WERI-Rb-1 (cell line): Measurements from ENCODE around the gene PTEN.

Experiments
- DNase-seq: peaks from one replicate; pipeline ENCODE4 v3.0.0-alpha.2; 2020
- H3K27ac ChIP-seq: fragments of 250-450 bp; sonication (Bioruptor Pico); 2 replicates; pipeline ENCODE4 v1.5.1; 2020; ENCODE audit warnings: mild to moderate bottlenecking, moderate library complexity
- H3K27me3 ChIP-seq: fragments of 250-450 bp; sonication (Bioruptor Pico); 2 replicates; pipeline ENCODE4 v1.5.1; 2021; ENCODE audit warnings: mild to moderate bottlenecking, low read depth, moderate library complexity; ENCODE audit not compliant: insufficient read depth, severe bottlenecking
- H3K36me3 ChIP-seq: fragments of 250-450 bp; sonication (Bioruptor Pico); 2 replicates; pipeline ENCODE4 v1.5.1; 2020; ENCODE audit warnings: mild to moderate bottlenecking, moderate library complexity
- H3K4me3 ChIP-seq: 2 replicates; pipeline ENCODE4 v1.5.1; 2011; ENCODE audit warnings: low read depth, mild to moderate bottlenecking, control low read depth, low read length
- H3K9me3 ChIP-seq: fragments of 250-450 bp; sonication (Bioruptor Pico); 2 replicates; pipeline ENCODE4 v1.5.1; 2021; ENCODE audit warnings: mild to moderate bottlenecking, moderate library complexity; ENCODE audit not compliant: severe bottlenecking
- TF ChIP-seq, protein P1 (sequence below): IDR thresholded peaks from 2 replicates; pipeline ENCODE4 v1.5.1; 2011; ENCODE audit warnings: low read depth, mild to moderate bottlenecking, control low read depth, inconsistent platforms, low read length

Gene PTEN

DNA sequence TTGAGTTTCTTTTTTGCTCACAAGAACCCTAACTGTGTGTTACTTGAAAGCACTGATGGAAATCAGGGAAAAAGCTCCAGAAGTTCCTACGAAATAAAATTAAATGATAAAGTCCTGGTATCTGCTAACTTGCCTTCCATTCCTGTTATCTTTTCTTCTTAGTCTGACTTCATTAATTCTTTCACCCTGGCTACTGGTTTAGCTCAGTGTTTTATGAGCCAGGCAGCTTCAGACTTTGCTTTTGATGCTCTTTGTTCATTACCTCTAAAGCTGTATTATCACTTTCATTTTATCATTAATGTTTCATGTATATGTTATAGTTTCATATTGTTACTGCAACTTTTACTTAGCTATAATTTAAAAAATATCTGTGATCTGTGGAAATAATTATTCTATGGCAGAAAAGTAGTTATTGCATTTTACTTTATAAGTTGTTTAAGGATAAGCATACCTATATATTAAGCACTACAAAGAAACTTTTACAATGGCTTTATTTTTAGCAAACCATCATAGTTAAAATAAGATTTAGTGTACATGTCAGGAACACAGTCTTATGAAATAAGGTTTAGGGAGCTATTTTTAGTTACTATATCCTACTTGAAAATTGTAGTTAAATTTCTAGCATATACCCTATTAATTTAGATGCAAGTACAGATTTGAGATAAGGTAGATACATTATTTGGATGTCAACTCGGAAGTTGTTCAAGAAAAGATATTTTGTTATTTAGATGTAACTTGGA lies 19.3 kb downstream of the PTEN start:
- DNase-seq: no peak
- TF ChIP-seq, protein P1, sequence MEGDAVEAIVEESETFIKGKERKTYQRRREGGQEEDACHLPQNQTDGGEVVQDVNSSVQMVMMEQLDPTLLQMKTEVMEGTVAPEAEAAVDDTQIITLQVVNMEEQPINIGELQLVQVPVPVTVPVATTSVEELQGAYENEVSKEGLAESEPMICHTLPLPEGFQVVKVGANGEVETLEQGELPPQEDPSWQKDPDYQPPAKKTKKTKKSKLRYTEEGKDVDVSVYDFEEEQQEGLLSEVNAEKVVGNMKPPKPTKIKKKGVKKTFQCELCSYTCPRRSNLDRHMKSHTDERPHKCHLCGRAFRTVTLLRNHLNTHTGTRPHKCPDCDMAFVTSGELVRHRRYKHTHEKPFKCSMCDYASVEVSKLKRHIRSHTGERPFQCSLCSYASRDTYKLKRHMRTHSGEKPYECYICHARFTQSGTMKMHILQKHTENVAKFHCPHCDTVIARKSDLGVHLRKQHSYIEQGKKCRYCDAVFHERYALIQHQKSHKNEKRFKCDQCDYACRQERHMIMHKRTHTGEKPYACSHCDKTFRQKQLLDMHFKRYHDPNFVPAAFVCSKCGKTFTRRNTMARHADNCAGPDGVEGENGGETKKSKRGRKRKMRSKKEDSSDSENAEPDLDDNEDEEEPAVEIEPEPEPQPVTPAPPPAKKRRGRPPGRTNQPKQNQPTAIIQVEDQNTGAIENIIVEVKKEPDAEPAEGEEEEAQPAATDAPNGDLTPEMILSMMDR: no peak
- H3K4me3 ChIP-seq: no peak overlapping the region
- H3K9me3 ChIP-seq: peaks cover 8% of the 10 kb centered on the region
- H3K27me3 ChIP-seq: no peaks in the 10 kb centered on the region
- no peak overlapping the region for H3K27ac ChIP-seq
- peaks cover 4% of the 10 kb centered on the region for H3K36me3 ChIP-seq

- DNase-seq: no peak
- no peak overlapping the region for H3K27ac ChIP-seq
- H3K9me3 ChIP-seq: peaks cover 5% of the 10 kb centered on the region
- H3K4me3 ChIP-seq: no peak overlapping the region
- H3K36me3 ChIP-seq: peaks cover 4% of the 10 kb centered on the region; the same call in 1 of the 2 replicates
- TF ChIP-seq, protein P1: no peak
- no peaks in the 10 kb centered on the region for H3K27me3 ChIP-seq
Observed at GRCh38 chr10:87886635-87887034, 23.2 kb downstream of the PTEN start.

GRCh38 chr10:87887146-87887545 lies 23.7 kb downstream of the PTEN start:
- TF ChIP-seq, protein P1: no peak
- peaks cover 5% of the 10 kb centered on the region for H3K9me3 ChIP-seq
- no peak for DNase-seq
- H3K27me3 ChIP-seq: no peaks in the 10 kb centered on the region
- no peak overlapping the region for H3K4me3 ChIP-seq
- peaks cover 4% of the 10 kb centered on the region; the same call in 1 of the 2 replicates for H3K36me3 ChIP-seq
- H3K27ac ChIP-seq: no peak overlapping the region

DNA sequence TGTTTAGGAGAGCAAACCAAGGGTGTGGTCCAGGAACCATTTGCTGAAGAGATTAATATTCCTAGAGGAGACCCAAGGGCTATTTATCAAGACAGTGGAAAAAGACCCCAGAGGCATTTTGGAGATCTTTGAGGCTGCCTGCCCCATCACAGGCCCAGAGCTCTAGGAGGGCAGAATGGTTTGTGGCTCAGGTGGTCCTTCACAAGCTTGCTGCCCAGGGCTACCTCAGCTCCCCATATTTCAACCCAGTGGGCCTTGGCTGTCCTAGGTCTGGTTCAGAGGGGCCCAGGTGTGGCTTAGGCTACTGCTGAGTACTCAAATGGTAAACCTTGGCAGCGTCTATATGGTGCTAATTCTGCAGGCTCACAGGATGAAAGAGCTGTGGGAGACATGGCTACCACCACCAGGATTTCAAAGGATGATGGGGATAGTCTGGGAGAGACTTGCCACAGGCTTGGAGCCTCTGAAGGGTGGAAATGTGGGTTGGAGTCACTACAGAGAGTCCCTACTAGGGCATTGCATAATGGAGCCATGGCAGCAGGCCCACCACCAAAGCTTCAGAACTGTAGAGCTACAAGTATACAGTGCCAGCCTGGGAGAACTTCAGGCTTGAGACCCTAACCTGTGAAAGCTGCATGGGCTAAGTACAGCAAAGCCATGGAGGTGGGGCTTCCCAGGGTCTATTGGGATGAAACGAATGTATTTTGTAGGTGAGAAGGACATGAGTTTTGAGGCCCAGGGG lies 24.3 kb downstream of the PTEN start:
- TF ChIP-seq, protein P1: no peak
- no peak overlapping the region for H3K27ac ChIP-seq
- no peak for DNase-seq
- no peak overlapping the region for H3K4me3 ChIP-seq
- H3K36me3 ChIP-seq: peaks cover 4% of the 10 kb centered on the region; the same call in 1 of the 2 replicates
- H3K27me3 ChIP-seq: no peaks in the 10 kb centered on the region
- peaks cover 5% of the 10 kb centered on the region for H3K9me3 ChIP-seq

- H3K27me3 ChIP-seq: no peaks in the 10 kb centered on the region
- peaks cover 3% of the 10 kb centered on the region; the same call in 1 of the 2 replicates for H3K36me3 ChIP-seq
- no peak for DNase-seq
- TF ChIP-seq, protein P1: no peak
- no peak overlapping the region for H3K27ac ChIP-seq
- no peak overlapping the region for H3K4me3 ChIP-seq
- peaks cover 10% of the 10 kb centered on the region for H3K9me3 ChIP-seq
Observed at GRCh38 chr10:87895430-87895829, 32.0 kb downstream of the PTEN start.
